ENCODE data around the gene CD274.
"Not testable (repeated sequence)": the region's sequence is repeated elsewhere in the genome, so short reads cannot be mapped to it uniquely, and the experiment has no call there.

CD274 gene

DNA sequence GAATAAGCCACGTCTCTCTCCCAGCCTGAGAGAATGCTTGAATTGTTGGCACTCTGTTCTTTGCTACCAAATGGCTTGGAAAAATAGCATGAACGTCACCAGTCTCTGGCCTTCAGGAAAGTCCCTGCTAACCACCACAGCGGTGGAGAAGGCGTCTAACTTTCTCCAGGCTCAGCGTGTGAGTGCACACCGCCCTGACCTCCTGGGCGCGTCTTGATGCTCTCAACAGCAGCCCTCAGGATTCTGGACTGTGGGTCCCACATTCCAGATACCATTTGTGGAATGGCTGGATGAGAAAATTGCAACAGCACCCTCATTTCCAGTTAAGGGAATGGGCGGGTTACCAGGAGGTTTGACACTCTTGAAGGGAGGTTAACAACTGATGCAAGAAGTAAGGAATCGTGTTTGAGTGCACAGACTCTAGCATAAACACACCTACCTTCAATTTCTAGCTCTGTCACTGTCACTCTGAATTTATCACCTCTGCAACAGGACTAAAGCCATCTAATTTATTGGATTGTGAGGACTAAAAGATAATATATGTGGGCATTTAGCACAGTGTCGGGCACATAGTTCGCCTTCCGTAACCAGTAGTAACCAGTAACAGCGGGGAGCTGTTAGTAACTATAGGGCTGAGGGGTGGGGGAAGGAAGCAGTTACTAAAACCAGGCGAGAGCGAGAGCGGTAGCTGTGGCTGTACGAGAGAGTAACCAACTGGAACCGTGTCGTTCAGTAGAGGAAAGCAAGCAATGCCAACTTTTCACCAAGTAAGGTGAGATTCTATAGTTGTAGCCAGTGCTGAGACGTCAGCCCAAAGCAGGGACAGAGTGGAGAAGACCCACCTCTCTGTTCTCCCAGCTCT, 11.8 kb upstream of the CD274 start:
- peak; percentile 30 for DNase-seq (ENCODE audit: low read depth)

GRCh38 chr9:5440426-5440825, 9.9 kb upstream of the CD274 start:
- DNase-seq (ENCODE audit: low read depth): no peak

- DNase-seq (ENCODE audit: low read depth): no peak
Observed at GRCh38 chr9:5441043-5441442, 9.3 kb upstream of the CD274 start.

DNA sequence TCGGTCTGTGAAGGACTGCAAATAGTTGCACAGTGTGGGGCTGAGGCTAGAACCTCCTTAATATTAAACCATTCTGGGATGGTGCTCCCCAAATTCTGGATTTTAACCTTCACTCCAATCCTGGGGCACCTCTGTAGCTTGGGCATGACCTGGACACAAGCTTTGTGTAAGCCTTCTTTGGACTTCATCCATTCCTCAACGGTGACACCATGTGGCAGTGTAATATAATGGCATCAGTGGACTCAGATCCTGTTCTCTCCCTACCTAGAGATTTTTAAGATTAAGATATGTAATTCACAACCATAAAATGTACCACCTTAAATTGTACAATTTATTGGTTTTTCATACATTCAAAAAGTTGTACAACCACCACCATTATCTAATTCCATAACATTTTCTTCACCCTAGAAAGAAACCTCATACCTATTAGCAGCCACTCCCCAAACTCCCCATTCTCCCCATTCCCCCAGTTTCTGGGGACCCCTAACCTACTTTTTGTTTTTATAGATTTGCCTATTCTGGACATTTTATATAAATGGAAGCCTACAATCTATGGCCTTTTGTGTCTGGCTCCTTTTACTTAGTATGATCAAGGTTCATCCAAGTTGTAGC, 7.8 kb upstream of the CD274 start:
- DNase-seq (ENCODE audit: low read depth): no peak

- no peak for DNase-seq (ENCODE audit: low read depth)
Observed at GRCh38 chr9:5443850-5444249, 6.5 kb upstream of the CD274 start.

DNA sequence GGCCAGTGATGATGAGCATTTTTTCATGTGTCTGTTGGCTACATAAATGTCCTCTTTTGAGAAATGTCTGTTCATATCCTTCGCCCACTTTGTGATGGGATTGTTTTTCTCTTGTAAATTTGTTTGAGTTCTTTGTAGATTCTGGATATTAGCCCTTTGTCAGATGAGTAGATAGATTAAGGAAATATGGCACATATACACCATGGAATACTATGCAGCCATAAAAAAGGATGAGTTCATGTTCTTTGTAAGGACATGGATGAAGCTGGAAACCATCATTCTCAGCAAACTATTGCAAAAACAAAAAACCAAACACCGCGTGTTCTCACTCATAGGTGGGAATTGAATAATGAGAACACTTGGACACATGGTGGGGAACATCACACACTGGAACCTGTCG, 5.2 kb upstream of the CD274 start:
- DNase-seq (ENCODE audit: low read depth): not testable (repeated sequence)

GRCh38 chr9:5445886-5446285, 4.5 kb upstream of the CD274 start:
- DNase-seq (ENCODE audit: low read depth): no peak

GRCh38 chr9:5446451-5447236, 3.7 kb upstream of the CD274 start:
- DNase-seq (ENCODE audit: low read depth): no peak

DNA sequence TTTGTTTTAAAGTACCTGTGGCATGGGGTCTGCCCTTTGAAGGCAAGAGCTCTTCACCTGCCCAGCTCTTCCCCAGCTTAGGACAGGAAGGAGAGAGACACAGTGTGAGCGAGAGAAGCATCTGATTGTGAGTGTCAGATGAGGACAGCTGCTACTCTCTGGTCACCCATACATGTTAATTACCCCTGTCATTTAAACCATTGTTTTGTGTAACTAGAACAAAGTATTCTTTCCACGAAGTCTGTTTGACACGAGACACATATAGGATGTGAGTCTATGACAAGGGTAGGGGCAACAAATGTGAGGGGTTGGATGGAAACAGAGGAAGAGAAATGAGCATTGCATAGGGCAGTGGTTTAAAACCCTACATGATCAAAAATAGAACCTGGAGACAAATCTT, 3.0 kb upstream of the CD274 start:
- no peak for DNase-seq (ENCODE audit: low read depth)

GRCh38 chr9:5448016-5448415, 2.3 kb upstream of the CD274 start:
- DNase-seq (ENCODE audit: low read depth): no peak

DNA sequence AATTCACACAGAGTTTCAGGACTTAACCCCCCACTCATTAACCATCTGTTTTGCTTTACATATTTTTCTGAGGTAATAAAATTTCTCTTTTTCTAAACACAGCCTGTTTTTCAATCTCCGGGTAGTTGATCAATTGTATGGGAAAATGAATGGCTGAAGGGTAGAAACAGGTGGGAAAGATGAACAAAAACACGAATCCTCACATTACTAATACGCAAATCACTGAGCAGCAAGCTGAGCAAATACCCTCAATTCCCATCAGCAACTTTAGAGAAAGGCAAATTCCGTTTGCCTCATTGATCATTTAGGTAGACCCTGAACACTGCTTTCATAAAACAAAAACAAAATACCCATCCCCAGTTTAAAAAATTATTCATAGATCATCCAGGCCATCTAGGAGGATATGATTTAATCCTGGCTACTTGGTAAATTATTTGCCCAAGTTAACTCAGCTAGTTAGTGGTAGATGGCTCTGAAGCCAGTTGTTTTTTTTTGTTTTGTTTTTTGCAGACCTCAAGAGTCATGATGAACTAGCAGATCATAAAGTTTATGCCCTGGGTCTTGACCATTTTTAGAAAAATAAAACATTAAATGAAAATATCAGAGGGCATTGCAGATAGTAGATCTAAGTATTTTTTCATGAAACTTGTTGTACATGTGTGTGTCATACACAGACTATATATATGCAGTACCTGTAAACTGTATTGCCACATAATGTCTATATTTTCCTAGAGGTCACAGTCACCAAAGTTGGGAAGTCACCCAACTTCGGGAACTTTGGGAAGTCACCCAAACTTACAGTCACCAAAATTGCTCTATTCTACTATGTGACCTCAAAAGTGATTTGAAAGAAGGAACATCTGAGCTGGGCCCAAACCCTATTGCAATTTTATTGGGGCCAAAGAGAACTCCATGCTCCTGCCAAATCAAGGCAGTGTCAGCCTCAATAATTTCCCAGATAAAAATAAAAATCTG, 1.6 kb upstream of the CD274 start:
- DNase-seq (ENCODE audit: low read depth): no peak

DNA sequence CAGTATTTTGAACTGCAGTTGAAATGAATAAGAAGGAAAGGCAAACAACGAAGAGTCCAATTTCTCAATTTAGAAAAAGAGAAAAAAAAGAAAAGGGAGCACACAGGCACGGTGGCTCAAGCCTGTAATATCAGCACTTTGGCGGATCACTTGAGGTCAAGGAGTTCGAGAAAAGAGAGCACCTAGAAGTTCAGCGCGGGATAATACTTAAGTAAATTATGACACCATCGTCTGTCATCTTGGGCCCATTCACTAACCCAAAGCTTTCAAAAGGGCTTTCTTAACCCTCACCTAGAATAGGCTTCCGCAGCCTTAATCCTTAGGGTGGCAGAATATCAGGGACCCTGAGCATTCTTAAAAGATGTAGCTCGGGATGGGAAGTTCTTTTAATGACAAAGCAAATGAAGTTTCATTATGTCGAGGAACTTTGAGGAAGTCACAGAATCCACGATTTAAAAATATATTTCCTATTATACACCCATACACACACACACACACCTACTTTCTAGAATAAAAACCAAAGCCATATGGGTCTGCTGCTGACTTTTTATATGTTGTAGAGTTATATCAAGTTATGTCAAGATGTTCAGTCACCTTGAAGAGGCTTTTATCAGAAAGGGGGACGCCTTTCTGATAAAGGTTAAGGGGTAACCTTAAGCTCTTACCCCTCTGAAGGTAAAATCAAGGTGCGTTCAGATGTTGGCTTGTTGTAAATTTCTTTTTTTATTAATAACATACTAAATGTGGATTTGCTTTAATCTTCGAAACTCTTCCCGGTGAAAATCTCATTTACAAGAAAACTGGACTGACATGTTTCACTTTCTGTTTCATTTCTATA, 602 bp upstream of the CD274 start:
- no peak for DNase-seq (ENCODE audit: low read depth)

DNA sequence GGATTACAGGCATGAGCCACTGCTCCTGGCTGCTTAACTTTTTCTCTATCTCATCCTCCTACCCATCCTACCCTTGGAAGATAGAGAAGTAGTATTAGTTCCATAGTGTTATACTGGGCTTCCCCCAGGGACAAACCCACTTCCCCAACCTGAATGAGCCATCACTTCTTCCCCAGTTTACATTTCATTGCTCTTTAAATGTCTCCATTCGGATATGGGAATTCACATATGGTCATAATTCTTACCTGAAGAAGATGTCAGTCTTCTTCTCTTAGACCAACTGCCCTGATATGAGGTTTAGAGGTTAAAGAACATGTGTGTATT, 1.9 kb downstream of the CD274 start:
- DNase-seq (ENCODE audit: low read depth): no peak

DNA sequence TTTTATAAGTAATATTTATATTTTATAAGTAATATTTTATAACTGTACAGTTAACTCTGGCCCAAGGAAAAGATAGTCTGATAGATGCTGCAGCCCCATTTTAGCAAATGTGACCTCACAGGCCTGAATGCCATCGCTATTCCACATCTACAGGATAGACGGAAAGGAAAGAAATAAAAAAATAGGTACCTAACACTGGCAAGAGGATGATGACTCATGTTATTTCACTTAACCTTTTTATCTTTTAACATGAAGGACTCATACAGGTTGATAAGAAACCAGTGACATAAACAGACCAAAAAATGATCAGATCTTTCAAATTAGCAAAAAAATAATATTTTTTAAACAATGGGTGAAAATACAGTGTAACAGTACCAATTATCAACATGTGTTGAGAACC, 2.7 kb downstream of the CD274 start:
- DNase-seq (ENCODE audit: low read depth): no peak

DNA sequence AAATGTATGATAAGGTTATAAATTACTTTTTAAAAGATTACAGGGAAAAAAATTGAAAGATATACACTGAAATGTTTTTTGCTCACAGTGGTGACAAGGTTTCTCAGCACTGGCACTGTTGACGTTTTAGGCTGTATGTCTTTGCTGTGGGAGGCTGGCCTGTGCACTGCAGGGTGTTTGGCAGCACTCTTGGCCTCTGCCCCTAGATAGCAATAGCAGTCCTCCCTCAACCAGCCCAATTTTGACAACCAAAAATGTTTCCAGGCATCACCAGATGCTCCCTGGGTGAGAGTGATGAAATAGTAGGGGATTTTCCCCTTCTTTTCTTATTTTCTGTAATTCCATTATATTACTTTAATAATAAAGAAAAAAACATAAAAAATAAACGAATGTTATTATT, 3.3 kb downstream of the CD274 start:
- no peak for DNase-seq (ENCODE audit: low read depth)

DNA sequence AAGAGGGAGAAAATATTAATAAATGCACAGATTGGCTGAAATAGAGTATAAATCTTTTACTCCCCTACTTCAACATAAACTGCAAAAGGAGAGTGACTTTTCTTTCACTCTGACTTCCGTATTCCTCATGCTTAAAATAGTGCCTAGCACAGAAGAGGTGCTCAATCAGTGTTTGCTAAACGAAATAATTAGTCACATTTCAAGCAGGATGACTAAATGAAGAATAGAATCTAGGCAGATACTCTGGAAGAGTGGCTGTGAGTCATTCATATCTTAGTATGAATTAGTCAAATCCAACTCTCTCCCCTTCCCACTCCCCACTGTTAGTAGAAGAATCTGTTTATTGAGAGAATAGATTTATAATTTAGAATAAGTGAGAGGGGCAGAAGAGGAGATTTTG, 4.8 kb downstream of the CD274 start:
- DNase-seq (ENCODE audit: low read depth): no peak

GRCh38 chr9:5459289-5459829, 9.0 kb downstream of the CD274 start:
- DNase-seq (ENCODE audit: low read depth): no peak

- no peak for DNase-seq (ENCODE audit: low read depth)
Observed at GRCh38 chr9:5460157-5460556, 9.8 kb downstream of the CD274 start.

GRCh38 chr9:5464831-5465330, 14.5 kb downstream of the CD274 start:
- not testable (repeated sequence) for DNase-seq (ENCODE audit: low read depth)

- no peak for DNase-seq (ENCODE audit: low read depth)
Observed at GRCh38 chr9:5466005-5466404, 15.7 kb downstream of the CD274 start.

DNA sequence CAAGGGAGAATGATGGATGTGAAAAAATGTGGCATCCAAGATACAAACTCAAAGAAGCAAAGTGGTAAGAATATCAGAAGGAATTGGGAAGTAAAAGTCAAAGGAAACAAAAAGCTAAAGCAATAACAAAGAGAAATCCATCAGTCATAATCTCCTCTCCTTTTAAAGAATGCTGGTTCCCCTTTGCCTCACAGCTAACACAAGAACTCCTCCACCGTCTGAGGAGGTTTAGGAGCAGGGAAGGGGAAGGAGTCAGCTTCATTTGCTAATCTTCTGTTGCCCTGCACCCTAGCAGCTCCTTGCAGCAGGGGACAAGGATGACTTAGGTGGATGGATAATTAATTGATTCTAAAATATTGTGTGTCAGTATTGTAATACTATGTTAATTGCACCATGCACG, 16.4 kb downstream of the CD274 start:
- no peak for DNase-seq (ENCODE audit: low read depth)
